MCF 10A (cell line): ENCODE results near the gene UNC79. TPM values are rescaled to one million over a fixed set of nuclear protein-coding genes. Genes with fewer than 3 reads are reported as not detected.
A peak's percentile ranks its signal among the peaks of the same experiment; 100 is the strongest.

Source experiments
- BruUV-seq: library from RNA; stranded (reverse); fragments of 400-500 nt; replicated peaks from 2 replicates; lab custom pipeline; 2021; lab: Mats Ljungman, UMichigan
- CTCF ChIA-PET: fragments of 300-600 bp; sonication (Branson Sonifier 250); formaldehyde crosslinking; extraction: SDS; loops from one replicate; lab custom pipeline; 2021; ENCODE audit warnings: antibody characterized with exemption, inconsistent platforms; lab: Yijun Ruan, JAX
- POLR2A ChIA-PET: fragments of 300-600, 350-650 bp; sonication (Branson Sonifier 250); formaldehyde crosslinking; extraction: SDS; loops from one replicate; lab custom pipeline; 2020; ENCODE audit warnings: antibody characterized with exemption, inconsistent platforms; lab: Yijun Ruan, JAX
- DNase-seq: peaks from one replicate; pipeline ENCODE4 v3.0.0-alpha.2; 2018; ENCODE audit not compliant: unreplicated experiment
- H3K27ac Mint-ChIP-seq: one replicate; pipeline ENCODE4 v1.8.0; 2022; ENCODE audit warnings: mild to moderate bottlenecking, low read depth, mixed read lengths; ENCODE audit not compliant: unreplicated experiment
- H3K27me3 Mint-ChIP-seq: one replicate; pipeline ENCODE4 v1.8.0; 2022; ENCODE audit warnings: mixed read lengths; ENCODE audit not compliant: insufficient read depth, unreplicated experiment
- H3K36me3 Mint-ChIP-seq: one replicate; pipeline ENCODE4 v1.8.0; 2022; ENCODE audit warnings: mild to moderate bottlenecking, moderate library complexity, mixed read lengths; ENCODE audit not compliant: insufficient read depth, unreplicated experiment
- H3K4me1 Mint-ChIP-seq: one replicate; pipeline ENCODE4 v1.8.0; 2022; ENCODE audit warnings: mixed read lengths; ENCODE audit not compliant: insufficient read depth, unreplicated experiment
- H3K4me3 Mint-ChIP-seq: one replicate; pipeline ENCODE4 v1.8.0; 2022; ENCODE audit warnings: mild to moderate bottlenecking, moderate library complexity, mixed read lengths; ENCODE audit not compliant: unreplicated experiment
- H3K9me3 Mint-ChIP-seq: one replicate; pipeline ENCODE4 v1.8.0; 2022; ENCODE audit warnings: mixed read lengths; ENCODE audit not compliant: unreplicated experiment
- intact Hi-C: fragments of 100-400 bp; cut with micrococcal nuclease; formaldehyde crosslinking; loops from 2 replicates; pipeline ENCODE4 v1.14.1; 2022
- total RNA-seq: library from RNA; stranded (reverse); gene quantifications from 2 replicates; pipeline ENCODE4 v1.2.3, GENCODE V29; 2022
- TF ChIP-seq, protein P1 (sequence below): fragments of 200-600 bp; IDR thresholded peaks from one replicate; pipeline ENCODE4 v1.8.0; 2022; ENCODE audit warnings: antibody characterized with exemption, mild to moderate bottlenecking; ENCODE audit not compliant: unreplicated experiment

UNC79 gene
- total RNA-seq, 1 experiment from 2014 or later, result 0.05 TPM

DNA sequence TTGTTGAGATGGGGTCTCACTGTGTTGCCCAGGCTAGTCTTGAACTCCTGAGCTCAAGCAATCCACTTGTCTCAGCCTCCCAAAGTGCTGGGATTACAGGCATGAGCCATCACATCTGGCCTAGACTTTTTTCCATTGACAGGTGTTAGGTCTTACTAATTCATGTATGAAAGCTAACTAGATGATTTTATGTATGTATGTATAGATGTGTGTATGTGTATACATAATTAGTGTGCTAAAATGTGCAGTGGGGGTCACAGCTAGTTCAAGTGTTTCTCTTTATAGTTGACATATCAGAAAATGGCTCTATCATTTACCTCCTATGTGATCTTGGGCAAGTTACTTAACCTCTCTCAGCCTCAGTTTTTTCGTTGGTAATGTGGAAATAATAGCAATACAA, 23.5 kb downstream of the UNC79 start:
- CTCF ChIA-PET, result no interaction called here
- H3K4me3 Mint-ChIP-seq, result no peak overlapping the region

DNA sequence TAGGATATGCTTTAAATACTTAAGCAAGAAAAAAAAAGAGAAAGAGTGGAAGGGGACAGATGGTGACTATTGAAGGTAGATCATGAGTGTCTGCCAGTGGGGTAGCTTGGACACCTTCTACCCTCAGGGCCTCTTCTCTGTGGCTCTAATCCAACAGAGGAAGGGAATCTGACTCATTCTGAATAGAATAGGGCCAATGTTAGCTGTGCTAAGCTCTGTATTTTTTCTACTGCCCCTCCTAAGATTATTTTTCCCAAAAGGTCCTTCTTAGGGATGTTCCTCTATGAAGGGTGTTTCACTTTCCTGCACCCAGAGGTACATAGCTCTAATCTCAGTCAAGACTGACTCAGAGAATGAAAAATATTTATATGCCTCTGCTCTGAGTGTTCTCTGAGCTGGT, 25.6 kb downstream of the UNC79 start:
- Mint-ChIP-seq H3K27ac (no peak overlapping the region), H3K4me3 (no peak overlapping the region), H3K4me1 (no peaks in the 10 kb centered on the region), H3K27me3 (peaks cover 61% of the 10 kb centered on the region), H3K36me3 (no peaks in the 10 kb centered on the region), H3K9me3 (no peaks in the 10 kb centered on the region)
- BruUV-seq, result no TSS peak
- peak; percentile 21 for DNase-seq
- intact Hi-C loops, result no loop called here
- POLR2A ChIA-PET, result no interaction called here
- TF ChIP-seq, protein P1, sequence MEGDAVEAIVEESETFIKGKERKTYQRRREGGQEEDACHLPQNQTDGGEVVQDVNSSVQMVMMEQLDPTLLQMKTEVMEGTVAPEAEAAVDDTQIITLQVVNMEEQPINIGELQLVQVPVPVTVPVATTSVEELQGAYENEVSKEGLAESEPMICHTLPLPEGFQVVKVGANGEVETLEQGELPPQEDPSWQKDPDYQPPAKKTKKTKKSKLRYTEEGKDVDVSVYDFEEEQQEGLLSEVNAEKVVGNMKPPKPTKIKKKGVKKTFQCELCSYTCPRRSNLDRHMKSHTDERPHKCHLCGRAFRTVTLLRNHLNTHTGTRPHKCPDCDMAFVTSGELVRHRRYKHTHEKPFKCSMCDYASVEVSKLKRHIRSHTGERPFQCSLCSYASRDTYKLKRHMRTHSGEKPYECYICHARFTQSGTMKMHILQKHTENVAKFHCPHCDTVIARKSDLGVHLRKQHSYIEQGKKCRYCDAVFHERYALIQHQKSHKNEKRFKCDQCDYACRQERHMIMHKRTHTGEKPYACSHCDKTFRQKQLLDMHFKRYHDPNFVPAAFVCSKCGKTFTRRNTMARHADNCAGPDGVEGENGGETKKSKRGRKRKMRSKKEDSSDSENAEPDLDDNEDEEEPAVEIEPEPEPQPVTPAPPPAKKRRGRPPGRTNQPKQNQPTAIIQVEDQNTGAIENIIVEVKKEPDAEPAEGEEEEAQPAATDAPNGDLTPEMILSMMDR, result no peak
- CTCF ChIA-PET, result interaction anchor here (0.5 kb wide), 1 partner anchor 279 kb away, joined by 3 read pairs; no protein-coding TSS in a partner anchor

More for the DNA sequence above, 23.5 kb downstream of the UNC79 start:
- DNase-seq, result no peak
- intact Hi-C loops, result no loop called here
- Mint-ChIP-seq H3K36me3 (no peaks in the 10 kb centered on the region), H3K9me3 (no peaks in the 10 kb centered on the region), H3K27me3 (peaks cover 80% of the 10 kb centered on the region), H3K4me1 (no peaks in the 10 kb centered on the region), H3K27ac (no peak overlapping the region)
- POLR2A ChIA-PET, result no interaction called here
- no TSS peak for BruUV-seq
- TF ChIP-seq, protein P1, result no peak

DNA sequence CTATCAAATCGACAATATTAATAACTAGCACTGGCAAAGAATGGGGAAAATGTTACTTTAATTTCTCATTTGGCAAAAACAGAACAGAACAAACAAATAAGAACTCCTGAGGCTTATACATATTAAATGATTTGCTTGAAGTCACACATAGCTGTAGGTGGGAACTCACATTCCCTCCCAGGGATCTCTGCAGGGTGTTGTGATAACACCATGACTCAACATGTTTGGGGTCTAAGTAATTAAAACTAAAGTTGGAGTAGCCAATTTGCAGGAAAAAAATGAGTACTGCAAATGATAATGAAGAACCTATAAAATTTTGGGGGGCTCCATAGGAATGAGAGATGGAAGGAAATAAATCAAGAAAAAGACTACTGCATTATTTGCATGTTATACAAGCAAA, 27.5 kb downstream of the UNC79 start:
- POLR2A ChIA-PET, result no interaction called here
- no TSS peak for BruUV-seq
- intact Hi-C loops, result no loop called here
- TF ChIP-seq, protein P1, result no peak
- peaks cover 63% of the 10 kb centered on the region for H3K27me3 Mint-ChIP-seq
- no peak overlapping the region for H3K27ac Mint-ChIP-seq
- CTCF ChIA-PET, result no interaction called here
- H3K4me1 Mint-ChIP-seq, result no peaks in the 10 kb centered on the region
- H3K9me3 Mint-ChIP-seq, result no peaks in the 10 kb centered on the region
- no peak for DNase-seq
- H3K36me3 Mint-ChIP-seq, result no peaks in the 10 kb centered on the region
- no peak overlapping the region for H3K4me3 Mint-ChIP-seq

DNA sequence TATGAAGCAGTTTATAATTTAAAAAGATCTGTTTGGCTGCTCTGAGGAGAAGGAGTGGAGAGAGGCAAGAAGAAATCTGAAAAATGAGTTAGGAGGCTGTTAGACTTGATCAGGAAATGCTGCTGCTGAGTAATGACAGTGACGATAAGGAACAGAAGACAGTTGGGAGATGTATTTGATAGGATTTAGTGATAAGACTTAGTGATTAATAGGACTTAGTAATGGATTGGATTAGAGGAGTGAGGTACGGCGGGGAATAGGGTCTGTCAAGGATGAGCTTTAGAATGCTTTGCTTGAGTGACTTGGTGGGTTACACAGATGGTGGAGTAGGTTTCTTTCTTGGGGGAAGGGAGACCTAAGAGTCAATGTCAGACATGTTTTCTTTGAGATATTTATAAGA, 31.7 kb downstream of the UNC79 start:
- no peak overlapping the region for H3K4me3 Mint-ChIP-seq
- no peaks in the 10 kb centered on the region for H3K36me3 Mint-ChIP-seq
- H3K9me3 Mint-ChIP-seq, result no peaks in the 10 kb centered on the region
- intact Hi-C loops, result no loop called here
- no peaks in the 10 kb centered on the region for H3K4me1 Mint-ChIP-seq
- CTCF ChIA-PET, result no interaction called here
- BruUV-seq, result no TSS peak
- TF ChIP-seq, protein P1, result no peak
- H3K27me3 Mint-ChIP-seq, result peaks cover 40% of the 10 kb centered on the region
- POLR2A ChIA-PET, result interaction anchor here (0.6 kb wide), 1 partner anchor 582 kb away, joined by 4 read pairs; no protein-coding TSS in a partner anchor
- no peak for DNase-seq
- H3K27ac Mint-ChIP-seq, result no peak overlapping the region
